ENCODE data around the gene LILRB5. TPM values are rescaled to one million over a fixed set of nuclear protein-coding genes. Genes with fewer than 3 reads are reported as not detected.
A peak's percentile ranks its signal among the peaks of the same experiment; 100 is the strongest.
"Not testable (repeated sequence)": the region's sequence is repeated elsewhere in the genome, so short reads cannot be mapped to it uniquely, and the experiment has no call there.

The LILRB5 gene
- polyA plus RNA-seq, 3 donors = 0.14 to 1.1 (median 0.17) TPM

- TF ChIP-seq CTCF (IDR thresholded peaks at IDR 0.05) = no peak
- Histone ChIP-seq H3K9ac (ENCODE audit: insufficient read depth, low read length, poor library complexity, severe bottlenecking) (no peak overlapping the region), H3K27ac (ENCODE audit: low read depth in 1 of 2, low read length in 2 of 2) (peak overlapping the region; percentile 82 to 94), H3K4me2 (replicated peaks; ENCODE audit: extremely low read depth, low read length, poor library complexity, severe bottlenecking) (peak overlapping the region; percentile 40), H2AFZ (ENCODE audit: insufficient read depth, low read depth, low read length, poor library complexity, severe bottlenecking) (peak overlapping the region; percentile 44), H3K4me3 (replicated peaks in 1 of 3; ENCODE audit: low read depth in 2 of 3, low read length in 3 of 3) (peak overlapping the region in 1 of 3 experiments; percentile 43), H4K20me1 (ENCODE audit: insufficient read depth, low read length) (peaks cover 22% of the 10 kb centered on the region), H3K4me1 (ENCODE audit: control insufficient read depth in 1 of 2, insufficient read depth in 2 of 2, low read length in 2 of 2) (peaks cover 73 to 84% of the 10 kb centered on the region in 2 donors), H3K9me3 (replicated peaks in 1 of 2; ENCODE audit: control insufficient read depth in 1 of 2, insufficient read depth in 1 of 2, low read length in 2 of 2) (no peaks in the 10 kb centered on the region), H3K79me2 (ENCODE audit: insufficient read depth, low read length) (peaks cover 33% of the 10 kb centered on the region), H3K36me3 (replicated peaks in 1 of 2; ENCODE audit: control insufficient read depth in 1 of 2, insufficient read depth in 2 of 2, low read length in 2 of 2) (peaks cover 19 to 22% of the 10 kb centered on the region in 2 donors), H3K27me3 (ENCODE audit: control insufficient read depth in 2 of 2, insufficient read depth in 2 of 2, low read length in 2 of 2) (no peaks in the 10 kb centered on the region)
- Mint-ChIP-seq H3K27ac (peak overlapping the region; percentile 92 to 100 (median 96)), H3K4me3 (peak overlapping the region; percentile 21 to 67), H3K27me3 (ENCODE audit: low read depth in 3 of 3) (peaks cover 1 to 4% (median 2%) of the 10 kb centered on the region in 3 donors), H3K36me3 (peaks cover 26 to 27% of the 10 kb centered on the region in 2 donors), H3K4me1 (peaks cover 85% of the 10 kb centered on the region), H3K9me3 (peaks cover 0 to 3% (median 0%) of the 10 kb centered on the region in 7 donors)
- WGBS (ENCODE audit: insufficient coverage) = 3% methylated on average over 6 of the region's 9 CpGs
- intact Hi-C loops (cut with micrococcal nuclease) = loop anchor here (5.0 to 10.0 kb wide), 2 partner anchors 34 to 52 kb away; partner anchors contain the start of gene LILRA4 (in 1 of the 2)
- peak; percentile 46 to 68 (median 59) for DNase-seq
These were observed 25.8 kb upstream of the LILRB5 start for GRCh38 chr19:54282686-54283470.

GRCh38 chr19:54281729-54282075, 24.6 kb upstream of the LILRB5 start:
- 100% methylated on average over 5 of the region's 5 CpGs for WGBS (ENCODE audit: insufficient coverage)
- intact Hi-C loops (cut with micrococcal nuclease) = loop anchor here (2.0 to 10.0 kb wide), 3 partner anchors 15 to 53 kb away; partner anchors contain the start of gene LILRA4 (in 1 of the 2)
- peak overlapping the region; percentile 95 to 100 (median 99) for H3K27ac Mint-ChIP-seq

More at GRCh38 chr19:54281729-54282075, 24.6 kb upstream of the LILRB5 start:
- Mint-ChIP-seq H3K36me3 (peaks cover 32 to 37% of the 10 kb centered on the region in 2 donors), H3K4me1 (peaks cover 89% of the 10 kb centered on the region), H3K4me3 (peak overlapping the region; percentile 99)
- Histone ChIP-seq H4K20me1 (ENCODE audit: insufficient read depth, low read length) (peaks cover 33% of the 10 kb centered on the region), H3K4me2 (replicated peaks; ENCODE audit: extremely low read depth, low read length, poor library complexity, severe bottlenecking) (peak overlapping the region; percentile 86), H3K4me3 (replicated peaks in 1 of 3; ENCODE audit: low read depth in 2 of 3, low read length in 3 of 3) (peak overlapping the region in 1 of 3 experiments; percentile 90), H3K4me1 (ENCODE audit: control insufficient read depth in 1 of 2, insufficient read depth in 2 of 2, low read length in 2 of 2) (peaks cover 80 to 94% of the 10 kb centered on the region in 2 donors), H3K36me3 (replicated peaks in 1 of 2; ENCODE audit: control insufficient read depth in 1 of 2, insufficient read depth in 2 of 2, low read length in 2 of 2) (peaks cover 30 to 34% of the 10 kb centered on the region in 2 donors), H3K27ac (ENCODE audit: low read depth in 1 of 2, low read length in 2 of 2) (peak overlapping the region; percentile 79 to 94), H3K79me2 (ENCODE audit: insufficient read depth, low read length) (peaks cover 42% of the 10 kb centered on the region)
- not testable (repeated sequence) for H3K27me3 ChIP-seq (ENCODE audit: control insufficient read depth in 2 of 2, insufficient read depth in 2 of 2, low read length in 2 of 2); H2AFZ ChIP-seq (ENCODE audit: insufficient read depth, low read depth, low read length, poor library complexity, severe bottlenecking); DNase-seq; H3K27me3 Mint-ChIP-seq (ENCODE audit: low read depth in 3 of 3); H3K9ac ChIP-seq (ENCODE audit: insufficient read depth, low read length, poor library complexity, severe bottlenecking); H3K9me3 Mint-ChIP-seq; H3K9me3 ChIP-seq (replicated peaks in 1 of 2; ENCODE audit: control insufficient read depth in 1 of 2, insufficient read depth in 1 of 2, low read length in 2 of 2)

Measured in CD14-positive monocyte (primary cell).